ENCODE measurements around the gene NEK4. TPM values are rescaled to one million over a fixed set of nuclear protein-coding genes. Genes with fewer than 3 reads are reported as not detected.

The NEK4 gene
- total RNA-seq, 1 experiment from 2014 or later: 40.5 TPM

DNA sequence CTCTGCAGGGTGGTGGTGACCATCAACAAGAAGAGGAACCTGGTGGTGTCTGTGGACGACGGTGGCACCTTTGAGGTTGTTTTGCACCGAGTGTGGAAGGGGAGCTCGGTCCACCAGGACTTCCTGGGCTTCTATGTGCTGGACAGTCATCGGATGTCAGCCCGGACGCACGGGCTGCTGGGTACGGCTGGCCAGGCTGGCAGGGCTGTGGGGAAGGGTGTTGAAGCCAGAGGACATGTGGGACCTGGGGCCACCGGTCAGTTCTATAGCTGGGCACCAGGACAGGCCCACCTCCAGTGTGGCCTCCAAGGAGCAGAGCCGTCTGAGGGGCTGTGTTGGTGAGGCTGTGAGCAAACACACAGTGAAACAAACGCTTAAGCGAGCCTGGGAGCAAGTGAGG, 20.0 kb upstream of the NEK4 start:
- H3K36me3 Mint-ChIP-seq (ENCODE audit: insufficient read depth, unreplicated experiment): no peaks in the 10 kb centered on the region
- Histone ChIP-seq H3K4me3 (ENCODE audit: low read depth, low read length) (no peak overlapping the region), H3K9me3 (no peaks in the 10 kb centered on the region), H3K27me3 (replicated peaks; ENCODE audit: control insufficient read depth, insufficient read depth, low read length) (no peaks in the 10 kb centered on the region), H3K4me1 (no peaks in the 10 kb centered on the region), H3K36me3 (ENCODE audit: control insufficient read depth, insufficient read depth, low read length) (no peaks in the 10 kb centered on the region)
- no peaks in the 10 kb centered on the region for H3K4me1 Mint-ChIP-seq (ENCODE audit: low read depth, unreplicated experiment)
- ChIA-PET POLR2A (no interaction called here), CTCF (no interaction called here)
- H3K27ac Mint-ChIP-seq (ENCODE audit: unreplicated experiment): no peak overlapping the region
- no peak overlapping the region for H3K4me3 Mint-ChIP-seq (ENCODE audit: unreplicated experiment)
- intact Hi-C loops (cut with micrococcal nuclease; ENCODE audit: unreplicated experiment): no loop called here
- BruUV-seq (replicated peaks): no TSS peak
- DNase-seq: no peak
- no peak for TF ChIP-seq CTCF (IDR thresholded peaks at IDR 0.05; ENCODE audit: insufficient read depth in 1 of 2, low read depth in 1 of 2, low read length in 1 of 2, severe bottlenecking in 1 of 2, unreplicated experiment in 1 of 2)
- no peaks in the 10 kb centered on the region for H3K9me3 Mint-ChIP-seq (ENCODE audit: unreplicated experiment)
- H3K27me3 Mint-ChIP-seq (ENCODE audit: insufficient read depth, unreplicated experiment): no peaks in the 10 kb centered on the region

GRCh38 chr3:52790337-52790736, 19.6 kb upstream of the NEK4 start:
- H3K9me3 ChIP-seq: no peaks in the 10 kb centered on the region
- H3K36me3 ChIP-seq (ENCODE audit: control insufficient read depth, insufficient read depth, low read length): no peaks in the 10 kb centered on the region
- intact Hi-C loops (cut with micrococcal nuclease; ENCODE audit: unreplicated experiment): no loop called here
- ChIA-PET CTCF (no interaction called here), POLR2A (no interaction called here)
- no peaks in the 10 kb centered on the region for H3K4me1 ChIP-seq
- no TSS peak for BruUV-seq (replicated peaks)
- Mint-ChIP-seq H3K36me3 (ENCODE audit: insufficient read depth, unreplicated experiment) (no peaks in the 10 kb centered on the region), H3K27me3 (ENCODE audit: insufficient read depth, unreplicated experiment) (no peaks in the 10 kb centered on the region), H3K27ac (ENCODE audit: unreplicated experiment) (no peak overlapping the region), H3K4me1 (ENCODE audit: low read depth, unreplicated experiment) (no peaks in the 10 kb centered on the region), H3K4me3 (ENCODE audit: unreplicated experiment) (no peak overlapping the region), H3K9me3 (ENCODE audit: unreplicated experiment) (no peaks in the 10 kb centered on the region)
- DNase-seq: no peak
- no peaks in the 10 kb centered on the region for H3K27me3 ChIP-seq (replicated peaks; ENCODE audit: control insufficient read depth, insufficient read depth, low read length)
- TF ChIP-seq CTCF (IDR thresholded peaks at IDR 0.05; ENCODE audit: insufficient read depth in 1 of 2, low read depth in 1 of 2, low read length in 1 of 2, severe bottlenecking in 1 of 2, unreplicated experiment in 1 of 2): no peak
- H3K4me3 ChIP-seq (ENCODE audit: low read depth, low read length): no peak overlapping the region

GRCh38 chr3:52789746-52790040, 19.0 kb upstream of the NEK4 start:
- no peak overlapping the region for H3K4me3 ChIP-seq (ENCODE audit: low read depth, low read length)
- Mint-ChIP-seq H3K27ac (ENCODE audit: unreplicated experiment) (no peak overlapping the region), H3K27me3 (ENCODE audit: insufficient read depth, unreplicated experiment) (no peaks in the 10 kb centered on the region), H3K36me3 (ENCODE audit: insufficient read depth, unreplicated experiment) (no peaks in the 10 kb centered on the region), H3K9me3 (ENCODE audit: unreplicated experiment) (no peaks in the 10 kb centered on the region), H3K4me1 (ENCODE audit: low read depth, unreplicated experiment) (no peaks in the 10 kb centered on the region), H3K4me3 (ENCODE audit: unreplicated experiment) (no peak overlapping the region)
- no peaks in the 10 kb centered on the region for H3K27me3 ChIP-seq (replicated peaks; ENCODE audit: control insufficient read depth, insufficient read depth, low read length)
- ChIA-PET POLR2A (no interaction called here), CTCF (no interaction called here)
- H3K36me3 ChIP-seq (ENCODE audit: control insufficient read depth, insufficient read depth, low read length): no peaks in the 10 kb centered on the region
- TF ChIP-seq CTCF (IDR thresholded peaks at IDR 0.05; ENCODE audit: insufficient read depth in 1 of 2, low read depth in 1 of 2, low read length in 1 of 2, severe bottlenecking in 1 of 2, unreplicated experiment in 1 of 2): no peak
- BruUV-seq (replicated peaks): no TSS peak
- no peak for DNase-seq
- no peaks in the 10 kb centered on the region for H3K4me1 ChIP-seq
- no peaks in the 10 kb centered on the region for H3K9me3 ChIP-seq
- intact Hi-C loops (cut with micrococcal nuclease; ENCODE audit: unreplicated experiment): no loop called here

Measured in Caco-2 (cell line).